DMS 273 treated with DMSO at 0.1 percent for 48 hours (cell line): ENCODE results near the gene PGRMC2.

Experiments
- DNase-seq: peaks from one replicate; lab custom pipeline; 2025; lab: John Stamatoyannopoulos, UW

PGRMC2 gene

DNA sequence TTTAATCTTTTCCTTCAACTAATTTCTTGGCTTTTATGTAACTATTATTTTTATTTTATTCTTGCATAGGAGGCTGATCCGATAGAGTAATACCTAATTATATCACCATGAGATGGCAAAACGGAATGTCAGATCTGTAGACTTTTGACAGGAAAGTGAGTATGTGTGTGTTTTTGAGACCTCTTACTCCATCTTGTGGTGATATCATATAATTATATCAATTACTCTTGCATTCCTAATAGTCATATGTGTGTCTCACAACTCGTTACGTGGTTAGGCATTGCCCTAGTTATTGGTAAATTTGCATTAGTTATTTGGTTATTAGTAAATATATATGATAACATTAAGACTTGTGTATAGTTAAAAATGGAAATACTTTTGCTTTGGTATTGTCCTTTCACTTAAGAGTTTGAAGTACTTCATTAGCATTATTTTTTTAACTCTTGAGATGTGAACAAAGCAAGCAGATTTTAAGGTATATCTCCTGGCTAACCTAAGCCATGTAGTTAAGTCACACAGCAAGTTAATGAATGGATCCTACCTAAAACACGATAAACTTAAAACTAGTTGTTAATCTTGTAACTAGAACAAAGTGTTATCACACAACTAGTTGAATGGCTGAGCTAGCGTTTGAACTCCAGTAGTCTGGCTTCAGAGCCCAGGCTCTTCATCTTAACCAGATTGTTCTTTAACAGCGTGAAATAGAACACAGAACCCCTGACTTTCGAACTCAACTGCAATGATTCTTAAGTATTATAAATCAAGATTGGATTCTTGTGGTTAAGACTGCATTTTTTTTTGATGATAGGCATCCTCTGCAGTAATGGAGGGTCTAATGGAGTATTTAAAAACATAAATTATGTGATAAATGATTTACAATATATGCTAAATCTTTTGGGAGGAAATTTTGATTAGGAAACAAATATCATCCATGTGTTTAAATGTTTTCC lies 67.1 kb downstream of the PGRMC2 start:
- DNase-seq = peak; percentile 32
